SW 1271 (cell line): ENCODE data around the gene CWC25.
"Not testable (repeated sequence)": the region's sequence is repeated elsewhere in the genome, so short reads cannot be mapped to it uniquely, and the experiment has no call there.

Source experiments
- DNase-seq, 2 experiments: peaks; one replicate each; lab custom pipeline; 2025; lab: John Stamatoyannopoulos, UW

Gene CWC25

GRCh38 chr17:38789185-38789584 lies 35.9 kb downstream of the CWC25 start:
- DNase-seq: no peak

GRCh38 chr17:38787999-38788398 lies 37.1 kb downstream of the CWC25 start:
- not testable (repeated sequence) for DNase-seq

- DNase-seq: no peak
These were observed 38.7 kb downstream of the CWC25 start for GRCh38 chr17:38786372-38786771.

GRCh38 chr17:38783227-38783626 lies 41.9 kb downstream of the CWC25 start:
- DNase-seq: no peak

GRCh38 chr17:38779965-38780752 lies 45.0 kb downstream of the CWC25 start:
- DNase-seq: no peak

- no peak for DNase-seq
These were observed 47.4 kb downstream of the CWC25 start for GRCh38 chr17:38777641-38778250.

GRCh38 chr17:38773258-38773657 lies 51.9 kb downstream of the CWC25 start:
- no peak for DNase-seq

- DNase-seq: no peak
These were observed 56.7 kb downstream of the CWC25 start for GRCh38 chr17:38768417-38768816.

- DNase-seq: no peak
These were observed 58.8 kb downstream of the CWC25 start for GRCh38 chr17:38766341-38766740.

- DNase-seq: no peak
These were observed 62.9 kb downstream of the CWC25 start for GRCh38 chr17:38762231-38762630.

- DNase-seq: peak in 1 of 2 experiments; percentile 27
These were observed 63.5 kb downstream of the CWC25 start for GRCh38 chr17:38761612-38762011.

GRCh38 chr17:38753071-38753506 lies 72.0 kb downstream of the CWC25 start:
- DNase-seq: no peak

GRCh38 chr17:38752308-38753070 lies 72.6 kb downstream of the CWC25 start, which contains the start of gene PSMB3:
Gene PSMB3 (plus strand): TSS chr17:38752741. CDS start chr17:38752827, 86 bp downstream.
- peak; percentile 97 to 100 for DNase-seq

GRCh38 chr17:38751808-38752307 lies 73.3 kb downstream of the CWC25 start:
- peak; percentile 65 to 81 for DNase-seq

- peak in 1 of 2 experiments; percentile 54 for DNase-seq
These were observed 73.8 kb downstream of the CWC25 start for GRCh38 chr17:38751144-38751807.
